T-cell (primary cell): Measurements from ENCODE around the gene FBXO31. TPM values are rescaled to one million over a fixed set of nuclear protein-coding genes. Genes with fewer than 3 reads are reported as not detected.
A peak's percentile ranks its signal among the peaks of the same experiment; 100 is the strongest.

Experiments used
- ATAC-seq, 4 experiments: fragments of 200-7000 bp in 3 of 4; fragments of 150-1000 bp in 1 of 4; cut with Tn5 transposase; replicated peaks in 1 of 4; 1 replicate in 3 of 4; 2 replicates in 1 of 4; pipeline ENCODE4 v1.10.0; 2021; ENCODE audit warnings: moderate library complexity in 3 of 4, mild to moderate bottlenecking in 2 of 4, moderate number of reproducible peaks in 1 of 4
- CTCF ChIA-PET, 2 donors: fragments of 300-600 bp; sonication (Branson Sonifier 250); formaldehyde crosslinking; loops; one replicate each; lab custom pipeline; 2022; ENCODE audit warnings: antibody characterized with exemption in 2 of 2; lab: Charles Lee
- POLR2A ChIA-PET, 2 donors: fragments of 300-600 bp; sonication (Branson Sonifier 250); formaldehyde crosslinking; loops; one replicate each; lab custom pipeline; 2022; ENCODE audit warnings: antibody characterized with exemption in 2 of 2; lab: Charles Lee
- DNase-seq, 35 experiments: peaks; one replicate each; pipeline versions ENCODE4 v3.0.0 to v3.0.0-alpha.2; 2013 to 2023
- H3K27ac ChIP-seq: one replicate; pipeline ENCODE4 v1.5.1; 2013; ENCODE audit warnings: low read length
- H3K27me3 ChIP-seq, 2 experiments: replicated peaks in 1 of 2; 1 replicate in 1 of 2; 2 replicates in 1 of 2; pipeline versions ENCODE4 v1.6.1 to v1.7.0; 2013; ENCODE audit warnings: low read length in 1 of 2, mixed read lengths in 1 of 2; ENCODE audit not compliant: control insufficient read depth in 2 of 2, insufficient read depth in 2 of 2; ENCODE audit errors: extremely low read depth in 1 of 2
- H3K36me3 ChIP-seq, 2 donors: 1 replicate in 1 of 2; 2 replicates in 1 of 2; pipeline versions ENCODE4 v1.6.1 to v1.7.0; 2013; ENCODE audit warnings: low read length in 1 of 2; ENCODE audit not compliant: control insufficient read depth in 2 of 2, insufficient read depth in 1 of 2; ENCODE audit errors: extremely low read depth in 1 of 2
- H3K4me1 ChIP-seq, 2 experiments: 1 replicate in 1 of 2; 2 replicates in 1 of 2; pipeline versions ENCODE4 v1.6.1 to v1.7.0; 2013; ENCODE audit warnings: low read length in 2 of 2, mixed read lengths in 1 of 2; ENCODE audit not compliant: insufficient read depth in 2 of 2, control insufficient read depth in 1 of 2; ENCODE audit errors: extremely low read depth in 1 of 2
- H3K4me3 ChIP-seq, 2 donors: 1 replicate in 1 of 2; 2 replicates in 1 of 2; pipeline versions ENCODE4 v1.5.1 to v1.7.0; 2013; ENCODE audit warnings: mild to moderate bottlenecking in 2 of 2, low read length in 1 of 2, moderate library complexity in 1 of 2; ENCODE audit not compliant: control insufficient read depth in 1 of 2; ENCODE audit errors: extremely low read depth in 1 of 2
- H3K9me3 ChIP-seq: 2 replicates; pipeline ENCODE4 v1.7.0; 2013
- H3K27ac Mint-ChIP-seq, 2 donors: one replicate each; pipeline ENCODE4 v1.8.0; 2020 to 2021; ENCODE audit warnings: mild to moderate bottlenecking in 2 of 2, mixed read lengths in 2 of 2
- H3K27me3 Mint-ChIP-seq, 2 donors: one replicate each; pipeline ENCODE4 v1.8.0; 2021 to 2022; ENCODE audit warnings: mixed read lengths in 2 of 2
- H3K36me3 Mint-ChIP-seq: one replicate; pipeline ENCODE4 v1.8.0; 2021; ENCODE audit warnings: mixed read lengths
- H3K4me1 Mint-ChIP-seq, 3 donors: one replicate each; pipeline ENCODE4 v1.8.0; 2020 to 2022; ENCODE audit warnings: mixed read lengths in 3 of 3, mild to moderate bottlenecking in 1 of 3
- H3K4me3 Mint-ChIP-seq, 3 donors: one replicate each; pipeline ENCODE4 v1.8.0; 2020 to 2022; ENCODE audit warnings: mild to moderate bottlenecking in 3 of 3, mixed read lengths in 3 of 3, moderate library complexity in 3 of 3
- H3K9me3 Mint-ChIP-seq, 3 donors: one replicate each; pipeline ENCODE4 v1.8.0; 2020 to 2022; ENCODE audit warnings: mixed read lengths in 3 of 3
- WGBS: methylation state at CpG from one replicate; pipeline ENCODE4 v1.1.5; 2013; ENCODE audit warnings: missing lambda C conversion rate; ENCODE audit not compliant: insufficient coverage; 5-methylcytosine and 5-hydroxymethylcytosine counted together
- total RNA-seq, 35 experiments: library from RNA in 6 of 35; stranded (reverse) in 6 of 35; fragments of 120-200 nt in 1 of 35; gene quantifications; one replicate each; pipeline versions ENCODE4 v1.2.1 to v1.2.4 and lab custom pipeline; 2013 to 2026

The FBXO31 gene
- total RNA-seq, 5 donors from 2014 or later (not counting 1 experiment from before 2014, with no cell fraction given), result 34.7 to 67.2 (median 55.6) TPM

DNA sequence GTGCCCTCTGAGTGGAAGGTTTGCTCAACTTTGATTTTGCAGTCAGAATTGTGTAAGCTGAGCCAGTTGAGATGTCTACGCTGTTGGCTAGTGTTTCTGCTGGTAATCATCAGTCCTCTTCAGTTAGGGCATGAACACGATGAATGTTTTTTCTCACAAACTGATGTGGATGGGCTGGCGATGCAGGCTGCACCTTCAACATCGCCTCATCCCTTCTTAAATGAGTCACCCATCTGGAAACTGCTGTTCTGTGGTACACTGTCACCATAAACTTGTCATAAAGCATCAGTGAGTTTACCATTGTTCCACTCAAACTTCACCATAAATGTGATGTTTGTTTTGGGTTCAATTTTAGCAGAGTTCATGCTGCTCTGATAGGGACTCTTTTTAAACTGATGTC lies 74.8 kb downstream of the FBXO31 start:
- ATAC-seq, result no peak
- no peak overlapping the region for H3K27ac Mint-ChIP-seq
- H3K36me3 Mint-ChIP-seq, result peaks cover 5% of the 10 kb centered on the region
- peaks cover 0 to 3% of the 10 kb centered on the region in 2 experiments for H3K4me1 ChIP-seq
- no peak overlapping the region for H3K27ac ChIP-seq
- peaks cover 0 to 5% (median 0%) of the 10 kb centered on the region in 3 donors for H3K9me3 Mint-ChIP-seq
- H3K36me3 ChIP-seq, result no peaks in the 10 kb centered on the region
- CTCF ChIA-PET, result no interaction called here
- no peaks in the 10 kb centered on the region for H3K27me3 ChIP-seq
- H3K27me3 Mint-ChIP-seq, result no peaks in the 10 kb centered on the region
- POLR2A ChIA-PET, result no interaction called here
- H3K4me1 Mint-ChIP-seq, result peaks cover 0 to 3% (median 0%) of the 10 kb centered on the region in 3 donors
- no peak overlapping the region for H3K4me3 Mint-ChIP-seq
- no peak for DNase-seq
- no peak overlapping the region for H3K4me3 ChIP-seq
- 56% methylated on average over 4 of the region's 4 CpGs for WGBS
- no peaks in the 10 kb centered on the region for H3K9me3 ChIP-seq

DNA sequence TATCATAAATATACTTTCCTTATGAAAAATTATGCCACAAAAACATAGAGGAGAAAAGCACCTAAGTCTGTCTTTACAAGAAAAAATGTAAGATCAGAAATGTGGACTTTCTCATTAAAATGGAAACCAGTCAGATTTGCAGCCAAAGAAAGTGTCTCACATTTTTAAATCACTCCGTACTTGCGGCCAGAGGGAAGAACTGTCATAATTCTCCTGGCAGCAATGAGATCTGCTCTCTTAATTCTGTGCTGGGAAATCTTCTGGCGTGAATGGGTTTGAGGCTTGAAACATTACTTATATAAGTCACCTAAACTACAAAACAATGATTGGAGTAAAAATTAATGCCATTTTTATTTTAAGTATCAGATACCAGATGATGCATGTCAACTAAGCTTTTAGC lies 77.1 kb downstream of the FBXO31 start:
- H3K9me3 ChIP-seq, result no peaks in the 10 kb centered on the region
- Mint-ChIP-seq H3K4me1 (peaks cover 4 to 13% (median 5%) of the 10 kb centered on the region in 3 donors), H3K36me3 (peaks cover 5% of the 10 kb centered on the region), H3K9me3 (peaks cover 0 to 5% (median 0%) of the 10 kb centered on the region in 3 donors), H3K4me3 (no peak overlapping the region), H3K27me3 (no peaks in the 10 kb centered on the region), H3K27ac (no peak overlapping the region)
- no peak overlapping the region for H3K27ac ChIP-seq
- no peaks in the 10 kb centered on the region for H3K36me3 ChIP-seq
- CTCF ChIA-PET, result no interaction called here
- ATAC-seq, result no peak
- DNase-seq, result no peak
- H3K4me3 ChIP-seq, result no peak overlapping the region
- POLR2A ChIA-PET, result no interaction called here
- no peaks in the 10 kb centered on the region for H3K27me3 ChIP-seq
- WGBS, result no CpG with 5 or more reads among the region's 3 CpGs
- peaks cover 5% of the 10 kb centered on the region in 2 experiments for H3K4me1 ChIP-seq

DNA sequence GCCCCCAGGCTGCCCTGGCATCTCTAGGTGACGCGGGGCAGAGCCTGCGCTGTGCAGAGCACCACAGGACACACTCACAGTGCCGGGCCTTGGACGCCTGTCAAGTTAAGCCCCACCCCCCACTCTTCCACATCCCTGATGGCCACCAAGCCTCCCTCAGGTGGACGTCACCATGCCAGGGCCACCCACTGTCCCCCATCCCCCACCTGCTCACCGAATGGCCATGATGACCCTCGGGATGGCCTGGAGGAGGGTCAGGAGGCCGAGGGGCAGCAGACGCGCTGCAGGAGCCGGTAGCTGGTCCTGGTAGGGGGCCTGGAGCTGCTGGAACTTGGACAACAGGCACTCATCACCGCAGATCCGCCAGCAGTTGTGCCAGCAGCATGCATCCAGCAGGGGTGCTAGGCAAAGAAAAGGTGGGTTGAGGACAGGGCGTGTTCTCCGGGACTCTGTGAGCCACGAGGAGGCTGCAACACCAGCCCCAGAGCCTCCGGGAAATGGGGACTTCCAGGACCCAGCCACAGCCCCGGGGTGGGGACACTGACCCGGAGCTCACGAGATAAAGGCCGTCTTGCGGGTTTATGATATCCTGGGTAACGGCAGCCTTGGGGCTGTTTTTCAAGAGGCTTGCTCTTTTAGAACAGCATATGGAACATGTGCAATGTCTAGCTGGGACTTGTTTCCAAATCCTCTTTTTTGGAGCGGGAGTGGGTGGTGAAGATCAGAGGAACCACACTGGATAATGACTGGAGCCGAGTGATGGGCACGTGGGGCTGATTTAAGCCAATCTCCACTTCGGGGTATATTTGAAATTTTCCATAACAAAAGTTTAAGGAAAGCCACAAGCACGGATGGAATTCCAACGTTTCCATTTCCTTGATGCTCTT lies 77.8 kb downstream of the FBXO31 start:
- WGBS, result 92% methylated on average over 19 of the region's 30 CpGs
- no peak overlapping the region for H3K4me3 ChIP-seq
- no peaks in the 10 kb centered on the region for H3K36me3 ChIP-seq
- ATAC-seq, result no peak
- H3K9me3 ChIP-seq, result no peaks in the 10 kb centered on the region
- no peak overlapping the region for H3K27ac ChIP-seq
- no peak overlapping the region for H3K27ac Mint-ChIP-seq
- no peak for DNase-seq
- H3K4me1 ChIP-seq, result peaks cover 5% of the 10 kb centered on the region in 2 experiments
- no peaks in the 10 kb centered on the region for H3K27me3 ChIP-seq
- peaks cover 0 to 5% (median 0%) of the 10 kb centered on the region in 3 donors for H3K9me3 Mint-ChIP-seq
- no peak overlapping the region for H3K4me3 Mint-ChIP-seq
- ChIA-PET POLR2A (no interaction called here), CTCF (no interaction called here)
- H3K36me3 Mint-ChIP-seq, result peaks cover 5% of the 10 kb centered on the region
- no peaks in the 10 kb centered on the region for H3K27me3 Mint-ChIP-seq
- H3K4me1 Mint-ChIP-seq, result peaks cover 4 to 13% (median 5%) of the 10 kb centered on the region in 3 donors

DNA sequence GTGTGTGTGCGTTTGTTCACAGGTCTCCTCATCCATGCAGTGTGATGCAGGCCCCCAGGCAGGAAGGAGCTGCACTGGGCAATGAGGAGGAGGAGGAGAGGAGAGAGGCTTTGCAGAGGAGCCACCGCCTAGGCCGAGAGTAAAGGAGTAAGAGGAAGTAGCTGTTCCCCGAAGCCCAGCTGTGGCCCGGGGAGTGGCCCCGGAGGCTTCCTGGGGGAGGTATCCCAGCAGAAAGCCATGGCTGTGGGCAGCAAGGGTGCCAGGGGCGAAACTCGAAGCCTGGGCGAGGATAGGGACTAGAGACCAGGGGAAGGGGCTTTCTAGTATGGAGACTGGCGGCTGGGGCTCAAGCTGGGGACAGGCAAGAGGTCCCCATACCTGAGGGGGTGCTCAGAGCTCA lies 78.6 kb downstream of the FBXO31 start:
- no peak for DNase-seq
- Mint-ChIP-seq H3K27ac (no peak overlapping the region), H3K9me3 (peaks cover 0 to 5% (median 0%) of the 10 kb centered on the region in 3 donors), H3K36me3 (peaks cover 5% of the 10 kb centered on the region), H3K27me3 (no peaks in the 10 kb centered on the region), H3K4me3 (no peak overlapping the region), H3K4me1 (peaks cover 4 to 13% (median 5%) of the 10 kb centered on the region in 3 donors)
- CTCF ChIA-PET, result no interaction called here
- 72% methylated on average over 10 of the region's 10 CpGs for WGBS
- H3K9me3 ChIP-seq, result no peaks in the 10 kb centered on the region
- H3K4me1 ChIP-seq, result peaks cover 5% of the 10 kb centered on the region in 2 experiments
- no peak overlapping the region for H3K27ac ChIP-seq
- H3K36me3 ChIP-seq, result no peaks in the 10 kb centered on the region
- no peak overlapping the region for H3K4me3 ChIP-seq
- POLR2A ChIA-PET, result no interaction called here
- no peaks in the 10 kb centered on the region for H3K27me3 ChIP-seq
- ATAC-seq, result no peak

DNA sequence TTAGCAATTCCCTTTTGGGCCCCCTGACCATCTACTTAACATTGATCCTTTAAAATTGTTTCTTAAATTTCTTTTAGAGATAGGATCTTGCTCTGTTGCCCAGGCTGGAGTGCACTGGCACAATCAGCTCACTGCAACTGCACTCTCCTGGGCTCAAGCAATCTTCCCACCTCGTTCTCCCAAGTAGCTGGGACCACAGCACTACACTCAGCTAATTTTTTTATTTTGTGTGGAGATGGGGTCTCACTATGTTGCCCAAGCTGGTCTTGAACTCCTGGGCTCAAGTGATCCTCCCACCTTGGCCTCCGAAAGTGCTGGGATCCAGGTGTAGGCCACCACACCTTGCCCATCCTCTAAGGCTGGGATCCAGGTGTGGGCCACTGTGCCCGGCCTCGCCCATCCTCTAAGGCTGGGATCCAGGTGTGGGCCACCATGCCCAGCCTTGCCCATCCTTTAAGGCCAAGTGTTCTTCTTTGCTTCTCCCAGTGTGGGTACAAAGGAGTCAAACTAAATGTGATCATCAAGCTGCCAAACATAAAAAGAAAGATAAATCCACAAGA lies 79.5 kb downstream of the FBXO31 start:
- H3K27ac ChIP-seq, result no peak overlapping the region
- H3K4me1 ChIP-seq, result peaks cover 5% of the 10 kb centered on the region in 2 experiments
- peaks cover 0 to 5% (median 0%) of the 10 kb centered on the region in 3 donors for H3K9me3 Mint-ChIP-seq
- no peak overlapping the region for H3K4me3 ChIP-seq
- ChIA-PET POLR2A (no interaction called here), CTCF (interaction anchor here in 1 of 2 donors (0.5 kb wide), 1 partner anchor 1932 kb away, joined by 10 read pairs; no protein-coding TSS in a partner anchor)
- WGBS, result 93% methylated on average over 3 of the region's 4 CpGs
- DNase-seq, result no peak
- no peaks in the 10 kb centered on the region for H3K9me3 ChIP-seq
- H3K36me3 ChIP-seq, result no peaks in the 10 kb centered on the region
- no peak for ATAC-seq
- H3K36me3 Mint-ChIP-seq, result peaks cover 8% of the 10 kb centered on the region
- H3K4me1 Mint-ChIP-seq, result peaks cover 4 to 13% (median 5%) of the 10 kb centered on the region in 3 donors
- no peaks in the 10 kb centered on the region for H3K27me3 Mint-ChIP-seq
- no peak overlapping the region for H3K4me3 Mint-ChIP-seq
- no peak overlapping the region for H3K27ac Mint-ChIP-seq
- H3K27me3 ChIP-seq, result no peaks in the 10 kb centered on the region

DNA sequence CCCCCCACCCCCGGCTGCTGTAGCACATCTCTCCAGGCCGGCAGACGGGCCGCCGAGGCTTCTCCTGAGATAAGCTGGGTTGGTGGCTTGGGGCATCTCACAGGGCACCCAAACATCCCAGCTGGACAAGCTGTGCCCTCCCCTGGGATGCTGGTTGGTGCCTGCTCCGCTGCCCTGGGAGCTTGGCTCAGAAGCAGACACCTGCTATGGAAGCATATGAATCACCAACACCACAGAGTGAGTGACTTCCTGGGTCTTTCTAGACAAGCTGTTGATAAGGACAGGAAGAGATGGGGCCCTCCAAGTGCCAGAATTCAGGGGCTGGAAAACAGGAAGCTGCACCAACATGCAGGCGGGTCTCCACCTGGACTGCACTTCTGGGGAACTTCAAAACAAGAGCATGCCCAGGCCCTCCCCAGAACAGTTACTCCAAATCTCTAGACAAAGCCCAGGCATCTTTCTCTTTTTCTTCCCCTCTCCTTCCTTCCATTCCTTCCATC lies 80.1 kb downstream of the FBXO31 start:
- H3K9me3 ChIP-seq, result no peaks in the 10 kb centered on the region
- H3K4me1 ChIP-seq, result peaks cover 5% of the 10 kb centered on the region in 2 experiments
- ATAC-seq, result peak in 2 of 4 experiments; percentile 43 to 51
- CTCF ChIA-PET, result interaction anchor here in 1 of 2 donors (0.5 kb wide), 1 partner anchor 1931 kb away, joined by 10 read pairs; no protein-coding TSS in a partner anchor
- H3K4me3 ChIP-seq, result no peak overlapping the region
- 27% methylated on average over 1 of the region's 7 CpGs for WGBS
- peak overlapping the region in 1 of 2 donors; percentile 55 for H3K27ac Mint-ChIP-seq
- H3K9me3 Mint-ChIP-seq, result peaks cover 0 to under 1% (median 0%) of the 10 kb centered on the region in 3 donors
- POLR2A ChIA-PET, result no interaction called here
- no peak overlapping the region for H3K27ac ChIP-seq
- H3K27me3 Mint-ChIP-seq, result no peaks in the 10 kb centered on the region
- H3K36me3 ChIP-seq, result no peaks in the 10 kb centered on the region
- DNase-seq, result no peak
- peaks cover 3% of the 10 kb centered on the region for H3K36me3 Mint-ChIP-seq
- H3K4me3 Mint-ChIP-seq, result no peak overlapping the region
- H3K4me1 Mint-ChIP-seq, result peaks cover 4 to 13% (median 5%) of the 10 kb centered on the region in 3 donors
- no peaks in the 10 kb centered on the region for H3K27me3 ChIP-seq
